ENCODE data around the gene CDH4.
"Not testable (repeated sequence)": the region's sequence is repeated elsewhere in the genome, so short reads cannot be mapped to it uniquely, and the experiment has no call there.

CDH4 gene

DNA sequence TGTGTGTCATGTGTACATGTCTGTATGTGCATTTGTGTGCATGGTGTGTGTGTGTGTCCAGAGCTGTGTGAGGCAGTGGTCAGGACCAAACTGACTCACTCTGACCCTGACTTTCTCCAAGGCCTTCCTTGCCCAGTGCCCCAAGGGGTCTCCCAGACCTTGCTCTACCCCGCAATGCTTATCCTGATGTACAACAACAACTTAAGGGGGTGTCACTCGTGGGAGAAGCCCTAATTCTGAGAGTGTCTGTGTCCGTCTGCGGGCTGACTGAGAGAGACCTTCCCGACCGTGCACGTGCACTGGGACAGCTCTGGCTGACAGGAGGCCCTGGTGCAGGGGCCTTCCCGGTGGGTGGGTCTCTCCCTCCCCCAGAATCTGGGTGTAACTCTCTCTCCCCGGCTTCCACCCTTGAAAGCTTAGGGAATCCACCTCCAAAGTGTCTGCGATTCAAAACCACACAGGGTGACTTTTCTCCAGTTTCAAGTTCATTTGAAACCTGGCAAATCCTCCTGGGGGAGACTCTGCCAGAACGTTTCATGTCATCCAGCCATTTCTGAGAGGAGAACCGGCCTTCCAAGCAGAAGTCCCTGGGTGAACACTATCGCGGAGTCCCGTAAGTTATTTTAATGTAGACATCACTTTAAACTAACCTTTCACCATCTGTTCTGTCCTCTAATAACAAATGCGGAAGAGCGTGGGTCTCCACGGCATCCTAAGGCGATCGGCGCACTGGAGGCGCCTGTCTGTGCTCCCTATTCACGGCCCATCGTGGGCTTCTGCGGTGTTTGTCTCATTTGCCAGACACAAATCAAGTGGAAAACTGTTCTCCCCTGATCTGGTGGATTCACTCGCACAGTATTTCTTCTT, 588.1 kb downstream of the CDH4 start:
- DNase-seq (ENCODE audit: low read depth in 2 of 2): no peak

DNA sequence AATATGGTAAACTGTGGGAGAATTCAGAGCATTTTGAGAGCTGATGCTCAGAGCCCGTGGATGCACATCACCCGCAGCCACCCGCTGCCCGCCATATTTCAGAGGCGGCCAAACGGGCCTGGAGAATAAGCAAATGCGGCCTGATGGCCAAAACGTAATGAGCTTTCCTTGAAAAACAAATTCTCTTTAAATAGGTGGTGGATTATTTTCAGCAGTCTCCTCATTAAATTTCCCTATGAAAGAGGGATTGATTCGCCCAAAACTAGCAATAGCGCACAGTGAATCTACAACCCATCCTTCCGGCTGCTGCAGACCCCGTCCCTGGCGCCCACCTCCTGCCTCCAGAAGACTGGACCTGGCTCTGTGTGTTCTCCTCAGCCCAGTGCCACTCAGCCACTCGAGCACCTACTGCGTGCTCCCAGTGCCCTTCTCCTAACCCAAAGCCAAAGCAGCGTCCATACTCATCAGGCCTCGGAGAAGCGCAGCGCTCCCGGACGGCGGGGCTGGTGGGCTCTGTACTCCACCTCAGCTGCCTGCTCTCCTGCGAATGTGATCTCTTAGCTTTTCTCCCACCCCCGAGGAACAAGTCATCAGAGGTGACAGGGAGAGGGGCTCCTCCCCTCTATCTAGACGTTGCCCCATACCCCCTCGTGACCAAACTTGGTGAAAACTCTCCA, 588.9 kb downstream of the CDH4 start:
- no peak for DNase-seq (ENCODE audit: low read depth in 2 of 2)

DNA sequence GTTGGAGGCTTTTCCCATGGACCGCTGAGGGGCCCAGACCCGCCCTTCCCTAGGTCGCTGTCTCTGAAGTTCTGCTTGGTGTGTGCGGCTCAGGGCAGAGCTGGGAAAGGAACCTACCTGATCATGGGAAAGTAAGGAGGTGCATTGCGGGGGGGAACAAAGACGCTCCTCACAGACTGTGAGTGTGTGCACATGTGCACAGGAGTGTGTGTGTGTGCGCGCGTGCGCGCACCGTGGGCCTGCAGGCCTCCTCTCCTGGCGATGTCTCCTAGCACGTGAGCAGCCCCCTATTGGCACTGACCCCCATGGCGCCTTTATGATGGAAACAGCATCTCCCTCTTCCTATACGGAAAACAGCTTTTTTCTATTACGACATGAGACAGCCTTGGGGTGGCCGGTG, 589.5 kb downstream of the CDH4 start:
- DNase-seq (ENCODE audit: low read depth in 2 of 2): no peak

DNA sequence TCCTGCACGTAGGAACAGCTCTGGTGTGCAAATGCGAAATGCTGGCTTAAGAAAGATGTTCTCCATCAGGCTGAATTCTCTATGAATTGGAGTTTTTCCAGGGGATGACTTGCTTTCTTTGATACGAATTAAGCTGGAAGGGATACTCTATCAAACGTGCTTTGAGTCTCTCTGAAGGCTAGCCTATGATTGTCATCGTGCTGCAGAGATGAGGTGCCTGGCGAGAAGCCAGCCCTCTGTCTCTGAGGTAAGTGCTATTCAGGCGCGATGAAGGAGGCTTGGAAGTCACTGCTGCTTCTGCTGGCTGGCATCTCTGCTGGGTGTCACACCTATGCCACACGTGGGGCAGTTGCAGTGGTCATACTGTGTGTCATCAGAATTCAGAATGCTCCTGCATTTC, 589.9 kb downstream of the CDH4 start:
- DNase-seq (ENCODE audit: low read depth in 2 of 2): no peak

DNA sequence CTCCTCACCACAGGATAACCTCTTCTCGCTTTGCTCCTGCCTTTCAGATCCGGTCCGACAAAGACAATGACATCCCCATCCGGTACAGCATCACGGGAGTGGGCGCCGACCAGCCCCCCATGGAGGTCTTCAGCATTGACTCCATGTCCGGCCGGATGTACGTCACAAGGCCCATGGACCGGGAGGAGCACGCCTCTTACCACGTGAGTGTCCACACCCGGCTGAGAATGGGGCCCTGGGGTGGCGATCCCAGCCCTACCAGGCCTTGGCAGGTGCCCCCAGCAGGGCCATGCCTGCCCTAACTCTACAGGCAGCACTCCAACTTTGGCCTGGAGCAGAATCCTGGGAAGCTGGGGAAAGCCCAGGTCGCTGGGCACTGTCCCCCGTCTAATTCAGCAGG, 592.6 kb downstream of the CDH4 start:
- DNase-seq (ENCODE audit: low read depth in 2 of 2): no peak

DNA sequence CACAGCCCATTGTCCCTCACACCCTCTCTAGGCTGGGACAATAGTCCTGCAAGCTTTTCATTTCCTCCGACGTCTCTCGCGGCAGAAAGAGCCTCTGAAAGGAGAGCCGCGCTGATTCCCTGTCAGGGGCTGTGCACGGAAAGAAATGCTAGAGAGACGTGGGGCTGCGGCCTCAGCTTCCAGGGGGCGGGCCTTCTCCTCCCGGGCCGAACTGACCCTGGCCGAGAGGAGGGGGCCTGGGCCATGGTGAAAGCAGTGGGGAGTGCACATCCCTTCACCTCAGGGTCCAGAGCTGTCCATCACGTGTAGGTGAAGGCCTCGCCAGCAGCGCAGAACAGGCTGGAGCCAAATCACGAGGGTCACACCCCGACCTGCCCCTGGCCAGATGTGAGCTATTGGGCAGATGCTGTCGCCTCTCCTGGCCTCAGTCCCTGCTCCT, 593.2 kb downstream of the CDH4 start:
- DNase-seq (ENCODE audit: low read depth in 2 of 2): no peak

DNA sequence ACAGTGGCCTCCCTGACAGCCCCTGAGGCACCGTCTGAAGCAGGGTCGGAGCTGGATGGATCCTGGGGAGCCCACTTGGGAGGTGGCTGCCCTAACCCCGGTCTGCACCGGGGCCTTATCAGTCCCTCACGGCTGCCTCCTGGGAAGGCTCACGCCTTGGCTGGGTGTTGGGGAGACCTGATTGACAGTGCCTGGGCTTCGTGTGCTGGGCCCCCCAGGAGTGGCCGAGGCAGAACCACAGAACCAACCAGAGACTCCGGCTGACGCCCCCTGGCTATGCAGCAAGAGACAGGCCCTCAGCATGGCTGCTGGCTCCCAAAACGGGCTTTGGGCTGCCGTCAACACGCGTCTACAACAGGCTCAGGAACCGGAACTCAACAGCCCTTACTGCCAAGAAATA, 594.0 kb downstream of the CDH4 start:
- no peak for DNase-seq (ENCODE audit: low read depth in 2 of 2)

DNA sequence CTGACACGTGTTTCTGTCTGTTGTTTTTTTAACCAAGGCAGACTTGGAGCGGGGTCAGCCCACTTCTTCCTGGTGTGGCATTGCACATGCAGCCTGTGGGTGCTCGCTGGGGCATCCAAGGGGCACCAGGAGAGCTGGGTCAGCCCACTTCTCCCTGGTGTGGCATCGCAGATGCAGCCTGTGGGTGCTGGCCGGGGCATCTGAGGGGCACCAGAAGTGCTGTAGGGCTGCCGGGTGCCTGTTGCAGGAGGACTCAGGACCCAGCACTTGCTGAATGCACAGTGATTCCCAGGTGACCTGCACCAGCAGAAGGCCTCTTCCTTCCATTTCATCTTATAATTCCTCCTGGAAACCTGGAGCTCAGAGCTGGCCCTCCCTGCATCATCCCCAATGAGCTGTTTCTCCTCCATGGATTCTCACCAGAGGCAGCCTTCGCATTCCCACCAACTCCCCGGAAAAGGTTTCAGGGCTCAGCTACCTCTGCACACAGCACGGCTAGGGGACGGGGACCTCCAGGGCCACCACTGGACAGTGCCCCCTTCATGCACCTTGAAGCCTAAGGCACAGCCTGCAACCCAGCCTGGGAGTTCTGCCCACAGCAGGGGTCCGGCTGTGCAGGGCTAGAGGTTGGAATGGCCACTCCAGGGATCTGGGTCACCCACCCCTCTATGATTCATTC, 594.8 kb downstream of the CDH4 start:
- no peak for DNase-seq (ENCODE audit: low read depth in 2 of 2)

DNA sequence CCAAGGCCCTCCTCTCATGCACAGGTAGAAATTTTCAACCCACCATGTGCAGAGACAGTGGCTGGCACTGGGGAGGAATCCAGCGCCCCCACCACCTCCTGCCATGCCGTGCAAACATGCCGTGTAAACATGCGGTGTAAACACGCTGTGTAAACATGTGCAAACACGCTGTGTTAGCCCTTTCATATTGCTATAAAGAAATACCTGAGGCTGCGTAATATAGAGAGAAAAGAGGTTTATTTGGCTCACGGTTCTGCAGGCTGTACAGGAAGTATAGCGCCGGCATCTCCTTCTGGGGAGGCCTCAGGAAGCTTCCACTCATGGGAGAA, 595.3 kb downstream of the CDH4 start:
- DNase-seq (ENCODE audit: low read depth in 2 of 2): no peak

DNA sequence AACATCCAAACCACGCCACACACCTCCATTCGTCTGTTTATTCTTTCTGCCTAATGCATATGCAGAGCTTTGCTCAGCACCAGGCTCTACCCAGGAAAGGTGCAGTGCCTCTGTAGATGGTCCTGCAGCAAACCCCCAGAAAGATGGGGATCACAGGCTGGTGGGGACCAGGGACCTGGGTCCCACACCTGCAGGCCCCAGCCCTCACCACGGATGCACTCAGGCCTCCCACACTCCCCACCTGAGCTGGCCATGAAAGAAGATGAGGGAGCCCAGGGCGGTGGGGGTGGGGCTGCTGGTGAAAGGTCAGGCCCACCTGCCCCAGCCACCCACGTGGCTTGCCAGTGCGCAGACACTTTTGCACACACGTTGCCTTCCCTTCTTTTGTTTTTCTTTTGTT, 595.9 kb downstream of the CDH4 start:
- no peak for DNase-seq (ENCODE audit: low read depth in 2 of 2)

DNA sequence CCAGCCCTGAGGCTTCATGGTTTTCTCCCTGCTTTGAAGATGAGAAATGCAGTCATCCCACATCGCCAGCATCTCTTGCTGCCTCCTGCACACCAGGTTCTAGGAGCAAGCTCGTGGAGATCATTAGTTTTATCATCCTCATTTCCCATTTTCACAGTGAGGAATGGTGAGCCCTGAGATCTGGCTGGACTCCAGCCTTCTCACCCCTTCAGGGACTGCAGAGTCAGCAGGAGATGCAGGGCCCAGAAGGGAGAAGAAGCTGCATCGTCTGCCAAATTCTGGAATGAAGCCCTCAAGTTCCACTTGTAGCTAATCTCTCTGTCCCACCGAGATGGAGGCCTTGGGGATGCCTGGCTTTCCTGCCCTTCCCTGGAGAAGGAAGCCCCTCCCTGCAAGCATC, 596.8 kb downstream of the CDH4 start:
- no peak for DNase-seq (ENCODE audit: low read depth in 2 of 2)

DNA sequence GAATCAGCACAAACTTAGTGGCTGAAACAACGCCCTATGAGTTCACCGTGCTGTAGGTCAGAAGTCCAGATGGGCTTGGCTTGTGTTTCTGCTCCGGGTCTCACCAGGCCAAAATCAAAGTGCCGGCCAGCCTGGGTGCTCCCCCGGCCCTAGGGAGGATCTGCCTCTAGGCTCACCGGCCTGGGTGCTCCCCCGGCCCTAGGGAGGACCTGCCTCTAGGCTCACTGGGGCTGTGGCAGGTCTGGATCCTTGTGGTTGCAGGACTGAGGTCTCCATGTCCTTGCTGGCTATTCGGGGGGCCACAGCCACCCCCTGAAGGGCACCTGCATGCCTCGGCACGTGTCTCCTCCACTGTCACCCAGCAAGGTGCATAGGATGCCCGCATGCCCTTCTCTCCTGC, 597.3 kb downstream of the CDH4 start:
- DNase-seq (ENCODE audit: low read depth in 2 of 2): no peak

DNA sequence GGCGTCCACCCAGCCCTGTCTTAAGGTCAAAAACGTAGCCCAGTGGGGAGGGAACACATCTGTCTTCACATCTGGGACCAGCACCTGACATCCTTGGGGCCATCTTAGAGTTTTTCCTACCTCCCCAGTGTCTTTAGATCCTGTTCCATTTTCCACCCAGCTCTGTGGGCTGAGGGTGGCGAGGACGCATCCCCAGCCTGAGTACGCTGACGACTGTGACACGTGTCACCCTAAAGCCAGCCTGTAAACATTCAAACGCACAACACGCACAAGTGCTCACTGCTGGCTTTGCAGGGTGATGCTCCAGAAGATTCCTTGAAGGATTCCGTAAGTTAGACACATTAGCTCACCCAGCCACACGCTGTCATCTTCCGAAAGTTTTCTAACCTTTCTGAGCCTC, 597.8 kb downstream of the CDH4 start:
- DNase-seq (ENCODE audit: low read depth in 2 of 2): no peak

DNA sequence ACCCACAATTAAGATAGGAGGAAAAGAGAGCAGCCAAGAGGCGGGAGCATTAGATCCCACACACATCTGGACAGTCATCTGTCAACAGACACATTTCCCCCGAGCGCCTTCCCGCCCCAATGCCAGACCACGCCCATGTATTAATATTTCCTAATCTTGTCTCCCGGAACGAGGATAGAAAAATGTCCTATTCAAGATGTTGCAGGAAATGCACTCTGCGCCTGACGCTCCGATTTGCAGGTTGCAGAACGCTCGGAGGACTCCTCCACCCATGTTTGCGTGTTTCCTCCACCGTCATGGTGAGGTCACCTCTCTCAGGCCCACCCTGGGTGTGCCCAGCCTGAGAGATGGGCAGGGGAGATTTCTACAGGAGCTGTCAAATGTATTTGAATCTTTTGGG, 598.4 kb downstream of the CDH4 start:
- DNase-seq (ENCODE audit: low read depth in 2 of 2): no peak

DNA sequence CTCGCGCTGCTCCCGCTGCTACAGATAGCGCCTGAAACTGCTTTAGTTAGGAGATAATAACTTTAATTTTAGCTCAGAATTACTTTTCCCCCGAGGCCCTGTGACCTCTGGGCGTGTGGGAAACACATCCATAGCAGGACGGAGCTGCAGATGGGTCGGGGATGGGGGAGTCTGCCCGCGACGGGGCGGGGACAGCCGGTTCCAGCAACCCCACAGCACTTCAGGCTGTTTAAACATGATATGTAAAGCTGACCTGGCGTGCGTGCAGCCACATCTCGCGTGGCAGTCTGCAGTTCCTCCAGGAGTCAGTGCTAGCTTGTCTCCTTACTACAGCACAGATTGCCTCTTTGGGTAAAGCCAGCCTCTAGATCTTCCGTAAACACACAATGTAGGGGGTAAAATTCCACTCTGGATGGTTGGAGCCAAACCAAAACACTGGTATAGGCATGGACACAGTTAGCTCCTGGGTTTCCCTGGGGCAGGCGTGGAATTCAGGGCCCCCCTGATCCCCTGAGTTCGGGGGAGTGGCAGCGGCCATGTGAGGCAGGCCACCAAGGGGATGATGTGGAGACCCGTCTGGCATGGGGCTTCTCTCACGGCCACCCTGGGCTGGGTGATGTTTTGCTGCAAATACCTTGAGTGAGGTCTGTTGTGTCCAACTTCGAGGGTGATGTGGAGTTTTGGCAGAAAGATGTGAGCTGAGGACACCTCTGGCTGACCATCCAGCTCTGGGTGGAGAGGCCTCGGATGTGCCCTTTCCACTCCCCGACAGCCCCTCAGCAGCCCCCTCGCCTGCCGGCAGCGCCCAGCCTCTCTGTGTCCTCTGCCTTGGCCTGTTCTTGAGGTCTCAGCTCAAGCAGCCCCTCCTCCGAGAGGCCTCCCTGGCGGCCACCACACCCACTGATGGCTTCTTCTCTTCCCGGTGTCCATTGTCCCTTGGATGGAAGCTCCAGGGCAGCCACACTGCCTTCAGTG, 599.2 kb downstream of the CDH4 start:
- no peak for DNase-seq (ENCODE audit: low read depth in 2 of 2)

DNA sequence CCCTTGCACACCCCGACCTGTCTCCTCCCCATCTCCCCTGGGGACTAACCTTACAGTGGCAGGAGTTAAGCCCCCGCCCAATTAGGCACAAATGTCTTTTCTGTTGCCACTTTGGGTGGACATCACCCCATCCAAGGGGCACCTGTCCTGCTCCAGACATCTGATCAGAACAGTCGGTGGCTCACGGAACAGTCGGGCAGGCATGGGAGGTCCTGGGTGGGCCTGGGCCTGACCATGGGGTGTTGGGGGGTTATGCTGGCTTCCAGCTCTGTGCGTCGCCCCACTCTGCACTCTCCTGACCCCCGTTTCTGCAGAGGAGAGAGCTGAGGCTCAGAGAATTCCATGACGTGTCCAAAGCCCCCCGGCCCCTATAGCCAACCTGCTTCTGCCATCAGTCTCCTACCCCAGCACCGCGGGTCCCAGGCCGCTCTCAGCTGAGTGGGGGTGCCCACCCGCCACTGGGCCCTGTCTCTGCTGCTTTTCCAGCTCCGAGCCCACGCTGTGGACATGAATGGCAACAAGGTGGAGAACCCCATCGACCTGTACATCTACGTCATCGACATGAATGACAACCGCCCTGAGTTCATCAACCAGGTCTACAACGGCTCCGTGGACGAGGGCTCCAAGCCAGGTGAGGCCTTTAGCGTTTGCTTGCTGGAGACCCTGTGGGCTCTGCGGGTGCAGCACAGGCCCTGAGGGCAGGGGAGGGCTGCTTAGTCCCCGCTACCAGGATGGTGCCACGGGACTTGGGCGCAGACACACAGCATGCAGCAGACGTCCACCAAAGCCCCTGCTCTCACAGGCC, 600.4 kb downstream of the CDH4 start:
- DNase-seq (ENCODE audit: low read depth in 2 of 2): no peak

DNA sequence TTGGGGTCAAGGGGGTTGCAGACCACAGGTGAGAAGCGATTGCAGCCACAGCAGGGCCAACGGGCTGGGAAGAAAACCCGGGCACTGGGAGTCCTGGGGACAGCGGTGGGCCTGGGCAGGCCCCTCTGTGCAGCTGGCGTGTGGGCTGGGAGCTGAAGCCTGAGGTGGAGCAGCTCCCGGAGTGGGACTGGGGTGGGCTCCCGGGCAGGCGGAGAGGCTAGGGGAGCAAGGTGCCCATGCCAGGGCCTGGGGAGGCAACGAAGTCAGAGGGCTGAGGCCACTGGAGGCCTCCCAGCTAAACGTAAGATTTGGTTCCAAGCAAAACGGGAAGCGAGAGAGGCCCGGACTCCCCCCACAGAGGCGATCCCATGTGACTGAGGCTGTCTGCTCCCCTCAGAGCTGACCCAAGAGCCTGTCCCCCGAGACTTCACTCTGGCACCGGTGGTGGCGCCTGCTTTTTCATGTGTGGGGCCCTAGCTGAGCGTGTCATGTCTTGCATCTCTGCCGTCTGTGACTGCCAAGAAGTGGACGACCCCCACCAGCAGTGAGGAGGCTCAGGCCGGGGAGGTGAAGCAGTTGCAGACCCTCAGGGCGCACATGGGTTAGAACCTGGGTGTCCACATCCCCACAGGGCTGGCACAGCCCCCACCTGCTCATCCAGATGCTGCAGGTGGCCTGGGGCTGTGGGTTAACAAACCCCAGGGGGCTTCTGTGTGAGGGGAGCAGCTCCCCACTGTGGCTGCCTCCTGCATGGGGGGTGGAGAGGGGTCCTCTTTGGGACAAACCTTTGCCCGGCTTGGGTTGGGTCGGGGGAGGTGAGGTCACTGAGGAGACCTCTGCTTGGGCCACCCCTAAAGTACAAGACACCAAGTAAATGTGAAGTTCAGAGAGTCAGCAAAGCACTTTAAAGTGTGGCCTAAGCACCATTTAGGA, 601.3 kb downstream of the CDH4 start:
- no peak for DNase-seq (ENCODE audit: low read depth in 2 of 2)

DNA sequence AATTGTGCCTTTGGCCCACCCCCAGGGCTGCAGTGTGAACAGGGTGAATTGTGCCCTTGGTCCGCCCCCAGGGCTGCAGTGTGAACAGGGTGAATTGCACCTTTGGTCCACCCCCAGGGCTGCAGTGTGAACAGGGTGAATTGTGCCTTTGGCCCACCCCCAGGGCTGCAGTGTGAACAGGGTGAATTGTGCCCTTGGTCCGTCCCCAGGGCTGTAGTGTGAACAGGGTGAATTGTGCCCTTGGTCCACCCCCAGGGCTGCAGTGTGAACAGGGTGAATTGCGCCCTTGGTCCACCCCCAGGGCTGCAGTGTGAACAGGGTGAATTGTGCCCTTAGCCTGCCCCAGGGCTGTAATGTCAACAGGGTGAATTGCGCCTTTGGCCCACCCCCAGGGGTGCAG, 602.5 kb downstream of the CDH4 start:
- not testable (repeated sequence) for DNase-seq (ENCODE audit: low read depth in 2 of 2)

DNA sequence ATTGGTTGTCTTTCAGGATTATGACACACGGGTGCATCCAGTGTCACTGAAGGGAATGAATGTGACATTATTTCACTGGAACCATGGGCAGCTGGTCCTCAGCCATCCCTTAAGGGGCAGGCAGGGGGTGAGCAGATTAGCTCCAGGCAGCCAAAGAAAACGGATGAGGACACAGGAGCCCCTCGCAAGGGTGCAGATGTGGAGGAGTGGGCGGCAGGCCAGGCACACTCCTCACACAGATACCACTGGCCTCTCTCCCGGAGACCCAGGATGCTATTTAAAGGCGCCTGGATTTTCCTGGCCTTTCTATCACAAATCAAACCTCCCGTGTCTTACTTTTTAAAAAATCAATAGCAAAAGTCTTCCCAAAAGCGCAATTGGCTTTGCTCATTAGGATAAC, 603.2 kb downstream of the CDH4 start:
- DNase-seq (ENCODE audit: low read depth in 2 of 2): no peak

Measured in fibroblast of skin of left quadriceps (primary cell).